H1 (cell line): ENCODE data around the gene IDH3A. TPM values are rescaled to one million over a fixed set of nuclear protein-coding genes. Genes with fewer than 3 reads are reported as not detected.

ENCODE experiments used
- CTCF ChIA-PET: fragments of 300-600 bp; sonication (Branson Sonifier 250); formaldehyde crosslinking; loops from one replicate; lab custom pipeline; 2021; ENCODE audit not compliant: partially characterized antibody; lab: Charles Lee
- POLR2A ChIA-PET: fragments of 300-600 bp; sonication (Branson Sonifier 250); formaldehyde crosslinking; loops from one replicate; lab custom pipeline; 2021; ENCODE audit warnings: inconsistent platforms; ENCODE audit not compliant: partially characterized antibody; lab: Charles Lee
- DNase-seq, 2 experiments: peaks; one replicate each; pipeline versions ENCODE4 v3.0.0 to v3.0.0-alpha.2; 2010 to 2022; ENCODE audit warnings: low spot score in 2 of 2, low read depth in 1 of 2, mixed read lengths in 1 of 2
- FAIRE-seq: peaks from 2 replicates; lab custom pipeline; 2011; peaks lifted over from hg19 to GRCh38; lab: Jason Lieb, UNC
- H2AFZ ChIP-seq: 2 replicates; pipeline ENCODE4 v1.8.1; 2012; ENCODE audit warnings: low read length, inconsistent platforms
- H2AK5ac ChIP-seq: 2 replicates; pipeline ENCODE4 v1.6.1; 2013; ENCODE audit warnings: low read depth, low read length
- H2BK120ac ChIP-seq: replicated peaks from 2 replicates; pipeline ENCODE3; 2013; ENCODE audit warnings: low read depth, low read length, inconsistent platforms
- H2BK12ac ChIP-seq: 2 replicates; pipeline ENCODE4 v1.6.1; 2013; ENCODE audit warnings: low read depth, low read length
- H2BK15ac ChIP-seq: 2 replicates; pipeline ENCODE4 v1.6.1; 2013; ENCODE audit warnings: low read length
- H2BK20ac ChIP-seq: 2 replicates; pipeline ENCODE4 v1.6.1; 2013; ENCODE audit warnings: low read length
- H2BK5ac ChIP-seq: 2 replicates; pipeline ENCODE4 v1.6.1; 2013; ENCODE audit warnings: low read depth, low read length
- H3K14ac ChIP-seq: 2 replicates; pipeline ENCODE4 v1.6.1; 2013; ENCODE audit warnings: inconsistent platforms; ENCODE audit not compliant: insufficient read length
- H3K18ac ChIP-seq: 2 replicates; pipeline ENCODE4 v1.6.1; 2013; ENCODE audit warnings: low read length; ENCODE audit errors: extremely low read depth
- H3K23ac ChIP-seq: 2 replicates; pipeline ENCODE4 v1.6.1; 2013; ENCODE audit warnings: inconsistent platforms; ENCODE audit not compliant: insufficient read length
- H3K23me2 ChIP-seq: 2 replicates; pipeline ENCODE4 v1.6.1; 2013; ENCODE audit warnings: low read depth, low read length
- H3K27ac ChIP-seq: 2 replicates; pipeline ENCODE4 v1.6.1; 2011; ENCODE audit warnings: low read depth, low read length, inconsistent platforms
- H3K27me3 ChIP-seq, 4 experiments: replicated peaks in 1 of 4; 1 replicate in 1 of 4; 2 replicates in 3 of 4; pipeline versions ENCODE4 v1.6.1 to v1.8.1; 2011 to 2013; ENCODE audit warnings: low read length in 3 of 4, mild to moderate bottlenecking in 3 of 4, inconsistent platforms in 2 of 4, mixed read lengths in 2 of 4, moderate library complexity in 1 of 4; ENCODE audit not compliant: control insufficient read depth in 3 of 4, insufficient read depth in 3 of 4; ENCODE audit errors: extremely low read depth in 1 of 4
- H3K36me3 ChIP-seq, 4 experiments: 2 replicates each; pipeline versions ENCODE4 v1.6.1 to v1.8.1; 2011 to 2013; ENCODE audit warnings: mild to moderate bottlenecking in 4 of 4, low read length in 3 of 4, moderate library complexity in 2 of 4, control low read depth in 1 of 4, inconsistent platforms in 1 of 4; ENCODE audit not compliant: insufficient read depth in 4 of 4, control insufficient read depth in 2 of 4
- H3K4ac ChIP-seq: replicated peaks from 2 replicates; pipeline ENCODE3; 2013; ENCODE audit warnings: low read length, low read depth, mixed read lengths, inconsistent platforms; ENCODE audit not compliant: insufficient read length
- H3K4me1 ChIP-seq, 4 experiments: replicated peaks in 1 of 4; 1 replicate in 1 of 4; 2 replicates in 3 of 4; pipeline versions ENCODE4 v1.6.1 to v1.8.1; 2011 to 2013; ENCODE audit warnings: low read length in 3 of 4, inconsistent platforms in 2 of 4, mixed read lengths in 1 of 4; ENCODE audit not compliant: insufficient read depth in 4 of 4, control insufficient read depth in 3 of 4
- H3K4me2 ChIP-seq, 2 experiments: 2 replicates each; pipeline versions ENCODE4 v1.6.1 to v1.8.1; 2011 to 2013; ENCODE audit warnings: low read depth in 2 of 2, low read length in 2 of 2, control low read depth in 1 of 2, inconsistent platforms in 1 of 2, mild to moderate bottlenecking in 1 of 2; ENCODE audit not compliant: insufficient read depth in 1 of 2
- H3K4me3 ChIP-seq, 4 experiments: fragments of 200-600, 300-600 bp in 1 of 4; sonication (generic), shearing (Covaris generic), sonication (Bioruptor Twin) in 1 of 4; 2 replicates each; pipeline versions ENCODE4 v1.5.1 to v1.8.1; 2011 to 2016; ENCODE audit warnings: low read length in 4 of 4, low read depth in 3 of 4, control low read depth in 2 of 4, inconsistent platforms in 2 of 4, mild to moderate bottlenecking in 2 of 4, mixed read lengths in 1 of 4, moderate library complexity in 1 of 4; ENCODE audit not compliant: insufficient read depth in 2 of 4; ENCODE audit errors: extremely low read depth in 1 of 4
- H3K56ac ChIP-seq: replicated peaks from 2 replicates; pipeline ENCODE3; 2013; ENCODE audit warnings: low read depth, mild to moderate bottlenecking, mixed read lengths, low read length, inconsistent platforms; ENCODE audit not compliant: insufficient read length
- H3K79me1 ChIP-seq: 2 replicates; pipeline ENCODE4 v1.6.1; 2013; ENCODE audit warnings: low read depth, low read length, control low read depth
- H3K79me2 ChIP-seq, 2 experiments: 2 replicates each; pipeline versions ENCODE4 v1.6.1 to v1.8.1; 2012 to 2013; ENCODE audit warnings: low read length in 2 of 2, mild to moderate bottlenecking in 2 of 2, inconsistent platforms in 1 of 2; ENCODE audit not compliant: insufficient read depth in 2 of 2, control insufficient read depth in 1 of 2
- H3K9ac ChIP-seq, 4 experiments: replicated peaks in 1 of 4; 1 replicate in 1 of 4; 2 replicates in 3 of 4; pipeline versions ENCODE4 v1.6.1 to v1.8.1; 2011 to 2013; ENCODE audit warnings: low read depth in 3 of 4, low read length in 3 of 4, control low read depth in 2 of 4, mild to moderate bottlenecking in 2 of 4, moderate library complexity in 2 of 4, inconsistent platforms in 1 of 4; ENCODE audit errors: extremely low read depth in 1 of 4
- H3K9me3 ChIP-seq, 2 experiments: 2 replicates each; pipeline versions ENCODE4 v1.6.1 to v1.8.1; 2012 to 2013; ENCODE audit warnings: mild to moderate bottlenecking in 2 of 2, moderate library complexity in 2 of 2, control low read depth in 1 of 2, inconsistent platforms in 1 of 2, low read depth in 1 of 2, low read length in 1 of 2, mixed read lengths in 1 of 2; ENCODE audit not compliant: insufficient read depth in 2 of 2
- H4K20me1 ChIP-seq, 2 experiments: replicated peaks in 1 of 2; 2 replicates each; pipeline versions ENCODE3 to v1.8.1; 2011 to 2013; ENCODE audit warnings: inconsistent platforms in 2 of 2, low read length in 2 of 2, mild to moderate bottlenecking in 1 of 2; ENCODE audit not compliant: insufficient read depth in 2 of 2, control insufficient read depth in 1 of 2
- H4K5ac ChIP-seq: 2 replicates; pipeline ENCODE4 v1.6.1; 2013; ENCODE audit warnings: low read length, low read depth, mixed read lengths, inconsistent platforms; ENCODE audit not compliant: insufficient read length
- H4K8ac ChIP-seq: 2 replicates; pipeline ENCODE4 v1.8.0; 2013; ENCODE audit warnings: mild to moderate bottlenecking, moderate library complexity, low read length, inconsistent platforms; ENCODE audit not compliant: insufficient read depth; ENCODE audit errors: extremely low read depth
- H4K91ac ChIP-seq: replicated peaks from 2 replicates; pipeline ENCODE3; 2013; ENCODE audit warnings: low read length, mixed read lengths, inconsistent platforms; ENCODE audit not compliant: insufficient read length
- CHD1 ChIP-seq: IDR thresholded peaks from 2 replicates; pipeline ENCODE4 v1.6.1; 2012; ENCODE audit warnings: low read depth, low read length, improper control_type of control experiment
- CTCF ChIP-seq, 3 experiments: IDR thresholded peaks; 1 replicate in 2 of 3; 2 replicates in 1 of 3; pipeline versions ENCODE4 v1.5.1 to v1.6.1; 2011; ENCODE audit warnings: low read length in 3 of 3, mild to moderate bottlenecking in 3 of 3, inconsistent platforms in 2 of 3, low read depth in 1 of 3, moderate library complexity in 1 of 3; ENCODE audit not compliant: insufficient read depth in 1 of 3; ENCODE audit errors: control extremely low read depth in 1 of 3
- POLR2A ChIP-seq, 2 experiments: IDR thresholded peaks; 1 replicate in 1 of 2; 2 replicates in 1 of 2; pipeline ENCODE4 v1.6.1; 2011; ENCODE audit warnings: low read depth in 2 of 2, low read length in 2 of 2, mild to moderate bottlenecking in 2 of 2; ENCODE audit errors: control extremely low read depth in 1 of 2
- POLR2AphosphoS5 ChIP-seq: IDR thresholded peaks from 2 replicates; pipeline ENCODE4 v1.6.1; 2011; ENCODE audit warnings: low read depth, low read length
- SRF ChIP-seq: IDR thresholded peaks from 2 replicates; pipeline ENCODE4 v1.6.1; 2011; ENCODE audit warnings: mild to moderate bottlenecking, low read depth, low read length, moderate library complexity
- WGBS, 2 experiments: shearing (Covaris generic) in 1 of 2; methylation state at CpG; one replicate each; pipeline versions ENCODE4 v1.1.6 to v1.1.7; 2013 to 2015; ENCODE audit warnings: low lambda C conversion rate in 2 of 2, mixed read lengths in 2 of 2, inconsistent platforms in 1 of 2, low coverage in 1 of 2, missing lambda C conversion rate in 1 of 2; ENCODE audit not compliant: insufficient replicate concordance in 2 of 2, insufficient coverage in 1 of 2, insufficient read length in 1 of 2; ENCODE audit errors: extremely low coverage in 1 of 2, missing lambda C conversion rate in 1 of 2; 5-methylcytosine and 5-hydroxymethylcytosine counted together
- polyA plus RNA-seq, 7 experiments: library from polyadenylated mRNA; depleted of rRNA in 3 of 7; stranded (reverse) in 5 of 7; unstranded in 2 of 7; fragments of >200 nt in 5 of 7; fragments of 200-250 nt in 2 of 7; gene quantifications; 1 replicate in 5 of 7; 2 replicates in 1 of 7; 4 replicates in 1 of 7; pipeline versions ENCODE4 v1.2.1 to v1.2.3, GENCODE V29; 2011 to 2013; ENCODE audit warnings: missing spikeins in 2 of 7, mixed read lengths in 2 of 7
- total RNA-seq: library from RNA; stranded (reverse); fragmentation: NEBNext Ultra II Directional; extraction: Animal tissue kit (Norgen Biotek cat#: 25700); gene quantifications from 2 replicates; pipeline ENCODE4 v1.2.1, GENCODE V29; 2021
- TF ChIP-seq, protein P1 (sequence below): IDR thresholded peaks from 2 replicates; pipeline ENCODE4 v1.6.1; 2012; ENCODE audit warnings: inconsistent platforms

IDH3A gene
- total and polyA plus RNA-seq, 2 of the 8 experiments (the other 6 are each of a cell fraction or from before 2014, with no cell fraction given) = 23.4 to 36.8 TPM

GRCh38 chr15:78167227-78167888, 18.2 kb downstream of the IDH3A start:
- H3K23ac ChIP-seq = no peak overlapping the region
- H3K4me2 ChIP-seq = no peak overlapping the region
- H3K4me3 ChIP-seq = no peak overlapping the region
- H3K79me2 ChIP-seq = no peaks in the 10 kb centered on the region
- H2BK5ac ChIP-seq = no peak overlapping the region
- H2BK20ac ChIP-seq = no peak overlapping the region
- no peak overlapping the region for H4K5ac ChIP-seq
- peaks cover 3 to 13% (median 12%) of the 10 kb centered on the region in 4 experiments; a peak in 6 of 8 replicates for H3K36me3 ChIP-seq
- H3K27me3 ChIP-seq = no peaks in the 10 kb centered on the region
- no peak overlapping the region for H2AK5ac ChIP-seq
- H3K4ac ChIP-seq = no peak overlapping the region
- ChIA-PET CTCF (interaction anchor here (0.8 to 19.5 kb wide), 4 partner anchors 10 to 140 kb away, joined by 3 to 239 read pairs (median 14); no protein-coding TSS in a partner anchor), POLR2A (no interaction called here)
- no peaks in the 10 kb centered on the region for H3K9me3 ChIP-seq
- no peak overlapping the region for H2BK120ac ChIP-seq
- H3K23me2 ChIP-seq = no peaks in the 10 kb centered on the region; the same call in 1 of the 2 replicates
- no peak overlapping the region for H3K27ac ChIP-seq
- DNase-seq (no peak), FAIRE-seq (no peak)
- no peak overlapping the region for H2BK12ac ChIP-seq
- H4K20me1 ChIP-seq = peaks cover 1 to 3% of the 10 kb centered on the region in 2 experiments
- H3K56ac ChIP-seq = no peak overlapping the region
- no peaks in the 10 kb centered on the region for H3K79me1 ChIP-seq
- no peak overlapping the region for H3K9ac ChIP-seq
- H4K91ac ChIP-seq = no peak overlapping the region
- 95% methylated on average over 10 of the region's 10 CpGs; no CpG with 5 or more reads in 1 of the 2 experiments for WGBS, 2 experiments
- H3K4me1 ChIP-seq = no peaks in the 10 kb centered on the region
- H3K14ac ChIP-seq = no peak overlapping the region
- no peak overlapping the region for H4K8ac ChIP-seq
- H3K18ac ChIP-seq = no peak overlapping the region
- H2BK15ac ChIP-seq = no peak overlapping the region
- H2AFZ ChIP-seq = no peak overlapping the region
- TF ChIP-seq, protein P1, sequence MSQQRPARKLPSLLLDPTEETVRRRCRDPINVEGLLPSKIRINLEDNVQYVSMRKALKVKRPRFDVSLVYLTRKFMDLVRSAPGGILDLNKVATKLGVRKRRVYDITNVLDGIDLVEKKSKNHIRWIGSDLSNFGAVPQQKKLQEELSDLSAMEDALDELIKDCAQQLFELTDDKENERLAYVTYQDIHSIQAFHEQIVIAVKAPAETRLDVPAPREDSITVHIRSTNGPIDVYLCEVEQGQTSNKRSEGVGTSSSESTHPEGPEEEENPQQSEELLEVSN = no peak
- TF ChIP-seq POLR2A (IDR thresholded peaks at IDR 0.05; ENCODE audit: control extremely low read depth in 1 of 2, low read depth in 2 of 2, low read length in 2 of 2) (no peak), CTCF (IDR thresholded peaks at IDR 0.05; ENCODE audit: control extremely low read depth in 1 of 3, insufficient read depth in 1 of 3, low read depth in 1 of 3, low read length in 3 of 3) (no peak), POLR2AphosphoS5 (no peak), SRF (no peak), CHD1 (no peak)
